Activated CD8-positive, alpha-beta memory T cell treated with anti-CD3 and anti-CD28 coated beads, Interleukin-2, amount 10 ng/mL, durations not matched to agents 7 days and 5 days (primary cell): ENCODE results near the gene SYTL4. TPM values are rescaled to one million over a fixed set of nuclear protein-coding genes. Genes with fewer than 3 reads are reported as not detected.

Experiments used
- ATAC-seq: fragments of 150-1000 bp; cut with Tn5 transposase; one replicate; pipeline ENCODE4 v1.10.0; 2021; ENCODE audit warnings: moderate library complexity
- CTCF ChIA-PET: fragments of 350-600 bp; sonication (Branson Sonifier 250); formaldehyde crosslinking; loops from one replicate; lab custom pipeline; 2021; ENCODE audit warnings: antibody characterized with exemption; lab: Charles Lee
- DNase-seq: peaks from one replicate; pipeline ENCODE4 v3.0.0-alpha.2; 2020
- H3K27ac Mint-ChIP-seq: one replicate; pipeline ENCODE4 v1.8.0; 2021; ENCODE audit warnings: mild to moderate bottlenecking, mixed read lengths
- H3K27me3 Mint-ChIP-seq: one replicate; pipeline ENCODE4 v1.8.0; 2021; ENCODE audit warnings: mixed read lengths
- H3K36me3 Mint-ChIP-seq: one replicate; pipeline ENCODE4 v1.8.0; 2021; ENCODE audit warnings: mild to moderate bottlenecking, mixed read lengths
- H3K4me1 Mint-ChIP-seq: one replicate; pipeline ENCODE4 v1.8.0; 2021; ENCODE audit warnings: mixed read lengths
- H3K4me3 Mint-ChIP-seq: one replicate; pipeline ENCODE4 v1.8.0; 2021; ENCODE audit warnings: mild to moderate bottlenecking, moderate library complexity, mixed read lengths
- H3K9me3 Mint-ChIP-seq: one replicate; pipeline ENCODE4 v1.8.0; 2022; ENCODE audit warnings: low read depth, mixed read lengths
- total RNA-seq, 2 experiments: library from RNA; stranded (reverse); gene quantifications; one replicate each; pipeline ENCODE4 v1.2.3, GENCODE V29; 2021

SYTL4 gene
- total RNA-seq, 2 experiments from 2014 or later: not detected

DNA sequence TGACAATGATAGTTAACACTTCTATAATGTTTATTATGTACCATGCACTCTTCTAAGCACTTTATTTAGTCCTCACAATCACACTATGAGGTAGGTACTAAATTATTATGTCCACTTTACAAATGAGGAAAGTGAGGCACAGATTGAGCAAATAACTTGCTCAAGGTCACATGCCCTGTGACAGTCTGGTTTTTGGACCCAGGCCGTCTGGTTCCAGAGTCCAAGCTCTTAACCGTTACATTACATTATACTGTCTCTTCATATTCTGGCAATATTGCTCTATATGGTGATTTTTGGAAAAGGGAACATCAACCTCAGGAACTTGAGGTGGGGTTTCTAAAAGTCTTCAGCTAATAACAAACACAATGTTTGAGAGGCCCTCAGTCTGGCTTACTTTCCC lies 12.8 kb downstream of the SYTL4 start:
- H3K9me3 Mint-ChIP-seq: no peaks in the 10 kb centered on the region
- CTCF ChIA-PET: no interaction called here

DNA sequence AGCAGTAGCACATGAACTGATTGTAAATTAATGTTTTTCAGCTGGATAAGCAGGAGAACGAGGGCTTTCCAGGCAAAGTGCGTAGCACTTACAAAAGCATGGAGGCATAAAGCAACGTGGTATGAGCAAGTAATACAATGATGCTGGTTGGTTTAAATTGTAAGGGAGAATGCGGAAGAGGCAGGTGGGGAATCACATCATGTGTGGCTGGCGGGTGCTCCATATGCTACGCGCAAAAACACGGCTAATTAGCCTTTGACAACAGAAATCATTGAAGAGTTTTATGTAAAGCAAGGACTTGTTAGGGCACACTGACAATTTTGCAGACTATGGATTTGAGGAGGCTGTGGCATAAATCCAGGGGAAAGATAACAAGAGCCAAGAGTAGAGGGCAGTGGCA lies 14.6 kb downstream of the SYTL4 start:
- H3K27me3 Mint-ChIP-seq: no peaks in the 10 kb centered on the region
- H3K27ac Mint-ChIP-seq: no peak overlapping the region
- DNase-seq (no peak), ATAC-seq (no peak)
- no peaks in the 10 kb centered on the region for H3K36me3 Mint-ChIP-seq
- CTCF ChIA-PET: no interaction called here
- H3K4me3 Mint-ChIP-seq: no peak overlapping the region
- H3K4me1 Mint-ChIP-seq: no peaks in the 10 kb centered on the region
- no peaks in the 10 kb centered on the region for H3K9me3 Mint-ChIP-seq

More for the DNA sequence above, 12.8 kb downstream of the SYTL4 start:
- Mint-ChIP-seq H3K27ac (no peak overlapping the region), H3K4me3 (no peak overlapping the region), H3K36me3 (no peaks in the 10 kb centered on the region), H3K27me3 (no peaks in the 10 kb centered on the region), H3K4me1 (no peaks in the 10 kb centered on the region)
- DNase-seq (no peak), ATAC-seq (no peak)

DNA sequence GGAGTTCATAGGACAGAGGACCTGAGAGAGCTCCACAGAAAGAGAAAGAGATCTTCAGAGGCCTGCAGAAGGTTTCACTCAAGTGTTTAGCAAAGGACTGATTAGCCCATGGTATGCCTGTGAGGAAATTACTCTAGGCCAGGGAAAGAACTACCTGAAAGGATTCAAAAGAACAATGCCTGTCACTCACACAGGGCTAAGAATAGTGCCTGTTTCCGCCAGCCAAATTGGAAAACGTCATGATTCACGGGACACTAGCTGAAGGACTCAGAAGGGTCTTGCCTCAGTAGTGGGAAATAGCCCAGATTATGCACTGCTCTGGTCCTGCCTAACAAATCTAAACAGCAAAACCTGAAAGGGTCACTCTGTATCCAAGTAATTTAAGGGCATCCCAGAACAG lies 21.1 kb downstream of the SYTL4 start:
- H3K9me3 Mint-ChIP-seq: no peaks in the 10 kb centered on the region
- CTCF ChIA-PET: no interaction called here
- no peak overlapping the region for H3K27ac Mint-ChIP-seq
- peaks cover 13% of the 10 kb centered on the region for H3K27me3 Mint-ChIP-seq
- H3K36me3 Mint-ChIP-seq: no peaks in the 10 kb centered on the region
- no peaks in the 10 kb centered on the region for H3K4me1 Mint-ChIP-seq
- DNase-seq (no peak), ATAC-seq (no peak)
- H3K4me3 Mint-ChIP-seq: no peak overlapping the region

DNA sequence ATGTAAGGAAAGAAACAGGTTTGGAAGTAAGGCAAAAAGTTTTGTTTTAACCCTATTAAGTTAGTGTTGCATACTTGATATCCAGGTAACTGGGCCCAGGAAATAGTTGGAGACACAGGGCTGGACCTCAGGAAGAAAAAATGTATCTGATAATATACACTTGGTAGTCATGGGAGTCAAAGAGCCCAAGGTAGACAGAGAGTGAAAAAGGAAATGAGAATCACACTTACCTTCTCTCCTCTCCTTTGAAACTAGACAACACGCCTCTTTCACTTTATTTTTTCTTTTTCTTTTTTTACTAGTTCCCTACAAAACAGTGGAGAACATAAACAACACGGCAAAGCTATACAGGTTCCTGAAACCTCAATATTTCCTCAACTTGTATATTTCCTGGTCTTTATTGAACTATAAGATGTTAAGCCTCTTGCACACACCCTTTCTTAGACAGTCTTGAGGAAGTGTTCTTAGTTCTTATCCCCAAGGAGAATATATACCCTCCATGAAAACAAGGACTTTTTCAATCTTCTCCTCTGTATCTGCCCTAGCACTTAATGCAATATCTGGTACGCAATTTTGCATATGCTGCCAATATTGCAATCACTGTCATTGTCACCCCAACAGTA lies 27.2 kb downstream of the SYTL4 start:
- no peak overlapping the region for H3K4me3 Mint-ChIP-seq
- DNase-seq: no peak

DNA sequence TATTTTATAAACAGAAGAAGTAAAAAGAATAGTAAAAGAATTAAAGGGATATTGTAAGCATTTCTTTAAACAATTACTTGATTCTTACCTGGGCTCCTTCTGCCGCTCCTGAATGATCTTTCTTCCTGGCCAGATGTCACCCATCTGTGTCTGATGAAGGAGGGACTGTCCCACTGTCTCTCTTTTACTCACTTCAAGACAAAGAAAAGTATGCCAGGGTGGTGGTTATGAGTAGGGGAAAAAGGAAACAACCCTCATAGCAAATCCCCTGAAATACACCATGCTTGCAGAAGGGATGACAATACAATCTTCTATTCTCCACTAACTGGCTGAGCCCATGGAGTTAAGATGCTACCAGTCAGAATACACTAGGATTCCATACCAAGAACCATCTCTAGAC lies 31.1 kb downstream of the SYTL4 start:
- DNase-seq (no peak), ATAC-seq (no peak)
- Mint-ChIP-seq H3K4me3 (no peak overlapping the region), H3K4me1 (no peaks in the 10 kb centered on the region), H3K27me3 (peaks cover 30% of the 10 kb centered on the region), H3K36me3 (no peaks in the 10 kb centered on the region), H3K27ac (no peak overlapping the region), H3K9me3 (no peaks in the 10 kb centered on the region)
- CTCF ChIA-PET: no interaction called here

More for the DNA sequence above, 27.2 kb downstream of the SYTL4 start:
- no peaks in the 10 kb centered on the region for H3K36me3 Mint-ChIP-seq
- peaks cover 30% of the 10 kb centered on the region for H3K27me3 Mint-ChIP-seq
- H3K4me1 Mint-ChIP-seq: no peaks in the 10 kb centered on the region
- no peak overlapping the region for H3K27ac Mint-ChIP-seq
- no peak for ATAC-seq
- no peaks in the 10 kb centered on the region for H3K9me3 Mint-ChIP-seq
- CTCF ChIA-PET: no interaction called here

DNA sequence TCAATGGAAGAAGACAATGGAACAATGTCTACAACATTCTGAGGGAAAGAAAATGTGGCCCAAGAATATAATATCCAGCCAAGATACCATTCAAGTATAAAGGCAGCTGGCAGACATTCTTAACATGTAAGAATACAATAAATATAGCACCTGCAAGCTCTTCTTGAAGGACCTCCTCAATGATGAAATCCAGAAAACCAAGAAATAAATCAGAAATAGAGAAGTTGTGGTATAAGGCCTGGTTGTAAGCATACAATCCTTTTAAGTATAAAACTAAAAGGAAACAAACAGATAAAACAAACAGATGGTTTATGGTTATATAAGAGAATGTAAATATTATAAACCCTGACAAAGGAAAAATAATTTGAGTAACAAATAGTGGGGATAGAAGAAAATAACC lies 33.4 kb downstream of the SYTL4 start:
- CTCF ChIA-PET: no interaction called here
- no peak for DNase-seq
- ATAC-seq: no peak
- no peaks in the 10 kb centered on the region for H3K9me3 Mint-ChIP-seq
- peaks cover 26% of the 10 kb centered on the region for H3K27me3 Mint-ChIP-seq
- H3K4me3 Mint-ChIP-seq: no peak overlapping the region
- H3K27ac Mint-ChIP-seq: no peak overlapping the region
- no peaks in the 10 kb centered on the region for H3K4me1 Mint-ChIP-seq
- no peaks in the 10 kb centered on the region for H3K36me3 Mint-ChIP-seq

DNA sequence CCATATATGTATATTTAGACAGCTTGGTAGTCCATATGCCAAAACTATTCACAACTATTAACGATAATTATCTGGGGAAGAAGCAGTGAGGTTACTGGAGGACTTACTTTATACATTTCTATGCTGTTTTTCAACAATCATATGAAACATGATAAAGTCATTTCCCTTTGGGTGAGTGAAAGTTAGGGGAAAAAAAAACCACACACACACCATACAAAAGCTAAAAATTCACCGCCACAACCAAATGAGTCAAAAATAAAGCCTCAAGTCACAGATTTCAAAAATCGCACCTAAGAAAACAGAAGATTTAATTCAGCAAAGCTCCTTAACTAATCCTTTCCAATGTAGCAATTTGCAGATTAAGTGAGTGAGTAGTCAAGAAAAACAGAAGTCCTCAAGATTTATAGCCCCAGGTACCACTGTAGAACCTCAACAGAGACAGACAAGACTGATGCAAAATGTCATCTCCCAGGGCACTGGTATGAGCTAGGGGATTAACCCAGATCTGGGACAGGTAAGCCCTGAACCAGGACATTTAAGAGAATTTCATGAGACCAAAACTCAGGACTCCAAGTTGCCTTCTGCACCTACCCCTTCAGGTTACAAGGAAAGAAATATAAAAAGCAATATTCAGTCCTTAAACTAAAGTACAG lies 35.1 kb downstream of the SYTL4 start:
- ATAC-seq (no peak), DNase-seq (no peak)
- Mint-ChIP-seq H3K27me3 (peaks cover 30% of the 10 kb centered on the region), H3K9me3 (no peaks in the 10 kb centered on the region), H3K36me3 (no peaks in the 10 kb centered on the region), H3K4me3 (no peak overlapping the region), H3K4me1 (no peaks in the 10 kb centered on the region), H3K27ac (no peak overlapping the region)
- CTCF ChIA-PET: interaction anchor here (1.2 kb wide), 1 partner anchor 72 kb away, joined by 3 read pairs; no protein-coding TSS in a partner anchor

DNA sequence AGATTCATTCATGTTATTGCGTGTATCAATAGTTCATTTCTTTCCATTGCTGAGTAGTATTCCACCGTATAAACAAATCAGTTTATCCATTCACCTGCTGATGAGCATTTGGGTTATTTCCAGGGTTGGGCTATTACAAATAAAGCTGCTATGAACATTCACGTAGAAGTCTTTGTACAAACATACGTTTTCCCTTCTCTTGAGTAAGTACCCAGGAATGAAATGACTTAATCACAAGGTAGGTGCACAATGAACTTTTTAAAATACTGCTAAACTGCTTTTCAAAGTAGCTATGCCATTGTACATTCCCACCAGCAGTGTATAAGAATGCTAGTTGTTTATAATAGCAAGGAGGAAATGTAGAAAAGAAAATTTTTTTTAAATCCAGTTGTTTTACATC lies 35.9 kb downstream of the SYTL4 start:
- Mint-ChIP-seq H3K27me3 (peaks cover 26% of the 10 kb centered on the region), H3K4me1 (no peaks in the 10 kb centered on the region), H3K36me3 (no peaks in the 10 kb centered on the region), H3K27ac (no peak overlapping the region), H3K9me3 (no peaks in the 10 kb centered on the region), H3K4me3 (no peak overlapping the region)
- CTCF ChIA-PET: no interaction called here
- DNase-seq: no peak
- ATAC-seq: no peak

DNA sequence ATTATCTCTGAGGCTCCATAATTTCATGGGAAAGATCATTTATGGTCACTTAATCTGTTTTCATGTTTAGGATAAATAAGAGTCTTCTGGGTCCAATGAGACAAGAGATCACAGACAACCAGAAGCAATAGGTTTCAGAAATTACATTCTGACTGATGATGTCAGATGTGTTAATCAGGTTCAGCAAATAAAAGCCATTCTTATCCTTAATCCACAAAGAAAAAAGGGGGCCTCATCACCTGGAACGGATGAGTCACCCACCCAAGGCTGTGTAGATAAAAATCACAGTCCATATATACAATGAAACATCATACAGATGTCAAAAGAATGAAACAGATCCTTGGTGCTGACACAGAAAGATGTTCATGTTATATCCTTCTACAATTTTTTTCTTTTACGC lies 36.6 kb downstream of the SYTL4 start:
- CTCF ChIA-PET: no interaction called here
- H3K27me3 Mint-ChIP-seq: peaks cover 26% of the 10 kb centered on the region
- no peaks in the 10 kb centered on the region for H3K4me1 Mint-ChIP-seq
- DNase-seq (no peak), ATAC-seq (no peak)
- no peak overlapping the region for H3K4me3 Mint-ChIP-seq
- H3K36me3 Mint-ChIP-seq: no peaks in the 10 kb centered on the region
- no peaks in the 10 kb centered on the region for H3K9me3 Mint-ChIP-seq
- H3K27ac Mint-ChIP-seq: no peak overlapping the region

DNA sequence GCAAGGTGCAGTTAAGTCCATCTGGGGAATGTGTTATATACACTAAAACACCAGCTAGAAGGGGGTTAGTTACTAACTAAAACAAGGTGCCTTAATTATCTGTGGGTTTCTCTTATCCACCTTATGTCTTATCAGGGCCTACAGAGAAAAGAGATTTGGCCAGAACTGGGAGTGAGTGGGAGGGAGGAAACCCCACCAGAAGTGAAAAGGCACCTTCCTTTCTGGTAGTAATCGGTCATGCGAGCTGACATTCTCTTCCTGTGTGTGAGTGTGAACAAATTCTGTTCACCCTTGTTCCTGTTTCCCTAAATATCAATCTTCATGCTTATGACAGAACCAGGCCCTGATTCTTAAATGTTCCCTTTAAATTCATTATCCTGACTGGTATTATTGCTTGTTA lies 44.4 kb downstream of the SYTL4 start:
- H3K27me3 Mint-ChIP-seq: peaks cover 5% of the 10 kb centered on the region
- ATAC-seq (no peak), DNase-seq (no peak)
- CTCF ChIA-PET: interaction anchor here (1.9 to 3.2 kb wide), 2 partner anchors 16 to 81 kb away, joined by 5 to 24 read pairs; no protein-coding TSS in a partner anchor
- H3K9me3 Mint-ChIP-seq: no peaks in the 10 kb centered on the region
- H3K27ac Mint-ChIP-seq: no peak overlapping the region
- no peaks in the 10 kb centered on the region for H3K36me3 Mint-ChIP-seq
- H3K4me1 Mint-ChIP-seq: peaks cover 8% of the 10 kb centered on the region
- H3K4me3 Mint-ChIP-seq: no peak overlapping the region

DNA sequence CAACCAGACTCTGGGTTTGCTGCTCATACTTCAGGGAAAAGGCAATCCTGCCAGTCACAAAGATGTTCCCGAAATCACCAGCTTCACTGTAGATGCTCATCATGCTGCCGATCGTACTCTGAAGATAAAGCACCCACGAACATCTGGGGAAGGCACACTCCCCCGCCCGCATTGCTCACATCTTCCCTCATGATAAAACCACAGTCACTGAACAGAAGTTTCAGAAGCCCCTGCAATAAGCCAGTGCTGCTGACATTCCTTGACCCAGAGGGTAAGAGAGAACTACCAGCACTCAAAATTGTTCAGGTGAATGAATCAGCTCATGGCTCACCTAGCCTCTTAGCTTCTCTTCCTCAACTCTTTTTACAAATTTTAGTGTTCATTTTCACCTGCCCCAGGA lies 44.8 kb downstream of the SYTL4 start:
- DNase-seq: no peak
- no peaks in the 10 kb centered on the region for H3K9me3 Mint-ChIP-seq
- peaks cover 4% of the 10 kb centered on the region for H3K27me3 Mint-ChIP-seq
- no peak overlapping the region for H3K4me3 Mint-ChIP-seq
- H3K36me3 Mint-ChIP-seq: no peaks in the 10 kb centered on the region
- CTCF ChIA-PET: interaction anchor here (1.9 to 3.2 kb wide), 3 partner anchors 13 to 81 kb away, joined by 5 to 24 read pairs (median 9); no protein-coding TSS in a partner anchor
- H3K27ac Mint-ChIP-seq: no peak overlapping the region
- H3K4me1 Mint-ChIP-seq: peaks cover 8% of the 10 kb centered on the region
- ATAC-seq: no peak

DNA sequence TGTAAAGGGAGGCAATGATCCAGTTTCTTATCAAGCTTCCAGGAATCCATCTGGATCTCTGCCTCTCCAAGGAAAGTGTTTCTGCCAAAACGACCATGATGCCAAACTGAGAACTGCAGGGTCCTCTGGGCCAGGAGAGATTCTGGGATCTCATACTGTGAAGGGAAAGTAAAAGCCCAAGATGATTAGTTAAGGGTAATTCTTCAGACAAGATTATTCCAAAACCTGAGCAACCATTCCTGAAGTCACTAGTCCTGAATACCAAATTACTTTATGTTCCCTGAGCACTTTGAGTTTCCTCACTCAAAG lies 46.0 kb downstream of the SYTL4 start:
- peaks cover 4% of the 10 kb centered on the region for H3K27me3 Mint-ChIP-seq
- CTCF ChIA-PET: interaction anchor here (1.0 to 4.0 kb wide), 3 partner anchors 12 to 84 kb away, joined by 3 to 27 read pairs (median 9); no protein-coding TSS in a partner anchor
- no peak overlapping the region for H3K4me3 Mint-ChIP-seq
- no peak for DNase-seq
- no peaks in the 10 kb centered on the region for H3K36me3 Mint-ChIP-seq
- no peaks in the 10 kb centered on the region for H3K9me3 Mint-ChIP-seq
- H3K4me1 Mint-ChIP-seq: peaks cover 8% of the 10 kb centered on the region
- no peak for ATAC-seq
- H3K27ac Mint-ChIP-seq: no peak overlapping the region

DNA sequence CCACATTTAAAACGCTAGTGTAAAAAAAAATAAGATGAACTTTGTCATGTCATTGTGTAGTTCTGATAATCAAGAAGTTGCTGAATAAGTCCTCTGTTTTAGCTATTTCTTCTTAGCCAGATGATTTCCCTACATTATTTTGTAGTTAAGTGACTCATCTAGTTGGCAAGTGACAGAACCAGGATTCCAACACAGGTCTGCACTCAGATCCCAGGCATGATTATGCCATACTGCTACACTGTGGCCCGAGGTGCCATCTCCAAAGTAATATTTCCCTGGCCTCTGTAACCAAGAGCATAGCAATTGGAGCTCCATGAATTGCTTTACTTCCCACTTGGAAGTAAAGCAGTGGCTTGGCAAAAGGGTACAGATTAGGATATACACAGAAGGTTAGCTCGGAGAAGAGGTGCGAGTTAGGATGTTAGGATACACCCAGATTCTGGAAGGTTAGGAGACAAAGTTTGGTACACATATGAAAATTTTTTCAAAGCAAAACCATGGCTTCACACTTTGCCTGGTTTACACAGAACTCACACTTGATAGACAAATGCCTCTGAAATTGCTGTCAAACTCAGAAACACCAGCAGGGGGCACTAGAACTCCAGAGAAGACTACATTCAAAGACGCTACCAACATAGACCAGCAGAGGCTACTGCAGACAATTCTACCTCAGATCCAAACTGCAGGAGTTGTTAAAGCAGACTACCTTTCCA lies 46.5 kb downstream of the SYTL4 start:
- no peak overlapping the region for H3K4me3 Mint-ChIP-seq
- no peak overlapping the region for H3K27ac Mint-ChIP-seq
- H3K36me3 Mint-ChIP-seq: no peaks in the 10 kb centered on the region
- DNase-seq (peak; percentile 67), ATAC-seq (peak; percentile 47)
- peaks cover 7% of the 10 kb centered on the region for H3K27me3 Mint-ChIP-seq
- H3K4me1 Mint-ChIP-seq: peaks cover 8% of the 10 kb centered on the region
- CTCF ChIA-PET: interaction anchor here (0.8 to 4.0 kb wide), 4 partner anchors 11 to 84 kb away, joined by 3 to 27 read pairs (median 6); no protein-coding TSS in a partner anchor
- no peaks in the 10 kb centered on the region for H3K9me3 Mint-ChIP-seq
